Testis (tissue), 3 donors: Measurements from ENCODE around the gene CACNA1S. TPM values are rescaled to one million over a fixed set of nuclear protein-coding genes. Genes with fewer than 3 reads are reported as not detected.

Experiments
- DNase-seq: peaks from one replicate; pipeline ENCODE4 v3.0.0-alpha.2; 2019
- H3K27ac ChIP-seq, 2 donors: fragments of 200-600 bp; sonication (generic); one replicate each; pipeline ENCODE4 v1.5.1; 2019
- H3K27me3 ChIP-seq: fragments of 200-600 bp; sonication (generic); one replicate; pipeline ENCODE4 v1.5.1; 2019
- H3K36me3 ChIP-seq: fragments of 200-600 bp; sonication (generic); one replicate; pipeline ENCODE4 v1.5.1; 2017; ENCODE audit warnings: low read depth; ENCODE audit errors: missing control alignments
- H3K4me1 ChIP-seq: fragments of 200-600 bp; sonication (generic); one replicate; pipeline ENCODE4 v1.5.1; 2019
- H3K4me3 ChIP-seq, 2 donors: fragments of 200-600 bp; sonication (generic); one replicate each; pipeline ENCODE4 v1.5.1; 2017 to 2019
- H3K9me3 ChIP-seq: fragments of 200-600 bp; sonication (generic); one replicate; pipeline ENCODE4 v1.5.1; 2017
- CTCF ChIP-seq, 3 experiments: fragments of 450-650 bp in 2 of 3; fragments of 200-600 bp in 1 of 3; sonication (generic) in 1 of 3; IDR thresholded peaks; one replicate each; pipeline ENCODE4 v1.5.1; 2016 to 2019; ENCODE audit warnings: antibody characterized with exemption in 3 of 3, mild to moderate bottlenecking in 2 of 3, moderate library complexity in 1 of 3
- POLR2A ChIP-seq: fragments of 450-650 bp; IDR thresholded peaks from one replicate; pipeline ENCODE4 v1.6.1; 2017; ENCODE audit warnings: antibody characterized with exemption, mild to moderate bottlenecking, moderate library complexity
- WGBS, 2 donors: methylation state at CpG; one replicate each; pipeline ENCODE4 v1.1.5; 2018; 5-methylcytosine and 5-hydroxymethylcytosine counted together
- intact Hi-C: fragments of 100-400 bp; cut with DNase I; formaldehyde crosslinking; loops from one replicate; pipeline ENCODE4 v1.15.1; 2023; ENCODE audit warnings: low total_unique reads
- polyA plus RNA-seq: library from polyadenylated mRNA; stranded (reverse); fragments of 350-450 nt; fragmentation: Illumina TruSeq; extraction: RNeasy Lipid Tissue Mini Kit (QIAGEN cat#74804); gene quantifications from one replicate; pipeline ENCODE4 v1.2.3, GENCODE V29; 2014; ENCODE audit warnings: low read depth, low replicate concordance; ENCODE audit not compliant: insufficient read depth
- total RNA-seq, 2 donors: library from RNA; depleted of rRNA; stranded (reverse); fragments of >200 nt; gene quantifications; one replicate each; pipeline ENCODE4 v1.2.3, GENCODE V29; 2016

Gene CACNA1S
- total and polyA plus RNA-seq, 3 donors from 2014 or later = 0.08 to 0.87 (median 0.12) TPM

- peak overlapping the region; percentile 56 to 69 for H3K4me3 ChIP-seq
- no peaks in the 10 kb centered on the region for H3K27me3 ChIP-seq
- peaks cover 8% of the 10 kb centered on the region for H3K4me1 ChIP-seq
- no peaks in the 10 kb centered on the region for H3K9me3 ChIP-seq
- no peaks in the 10 kb centered on the region for H3K36me3 ChIP-seq
- no peak for DNase-seq
- intact Hi-C loops = loop anchor here (10.0 kb wide), 1 partner anchor 141 kb away; no protein-coding TSS in a partner anchor
- 68 to 71% methylated on average over 20 to 25 of the region's 25 CpGs for WGBS, 2 donors
- TF ChIP-seq CTCF (IDR thresholded peaks at IDR 0.05) = no peak
- TF ChIP-seq POLR2A = no peak
- no peak overlapping the region for H3K27ac ChIP-seq
These were observed 3.2 kb upstream of the CACNA1S start for GRCh38 chr1:201115390-201115937.

- no peak overlapping the region for H3K27ac ChIP-seq
- peak overlapping the region; percentile 56 to 69 for H3K4me3 ChIP-seq
- 2% methylated on average over 73 of the region's 88 CpGs; no CpG with 5 or more reads in 1 of the 2 donors for WGBS, 2 donors
- peak; percentile 95 for DNase-seq
- no peaks in the 10 kb centered on the region for H3K36me3 ChIP-seq
- intact Hi-C loops = loop anchor here (10.0 kb wide), 1 partner anchor 140 kb away; no protein-coding TSS in a partner anchor
- H3K4me1 ChIP-seq = peaks cover 3% of the 10 kb centered on the region
- H3K27me3 ChIP-seq = no peaks in the 10 kb centered on the region
- H3K9me3 ChIP-seq = no peaks in the 10 kb centered on the region
- TF ChIP-seq CTCF (IDR thresholded peaks at IDR 0.05) (peak; percentile 73 to 80 (median 80)), POLR2A (no peak)
These were observed 2.3 kb upstream of the CACNA1S start for GRCh38 chr1:201114245-201115131.

GRCh38 chr1:201113451-201114244 lies 1.4 kb upstream of the CACNA1S start:
- intact Hi-C loops = loop anchor here (10.0 kb wide), 1 partner anchor 139 kb away; no protein-coding TSS in a partner anchor
- 36 to 71% methylated on average over 10 to 17 of the region's 17 CpGs for WGBS, 2 donors
- H3K9me3 ChIP-seq = no peaks in the 10 kb centered on the region
- no peak for TF ChIP-seq CTCF (IDR thresholded peaks at IDR 0.05)
- no peak for TF ChIP-seq POLR2A
- H3K27ac ChIP-seq = no peak overlapping the region
- H3K4me3 ChIP-seq = peak overlapping the region; percentile 56 to 69
- H3K4me1 ChIP-seq = no peaks in the 10 kb centered on the region
- H3K36me3 ChIP-seq = no peaks in the 10 kb centered on the region
- DNase-seq = no peak
- H3K27me3 ChIP-seq = no peaks in the 10 kb centered on the region

GRCh38 chr1:201112926-201113325 lies 700 bp upstream of the CACNA1S start:
- intact Hi-C loops = loop anchor here (10.0 kb wide), 1 partner anchor 138 kb away; no protein-coding TSS in a partner anchor
- H3K27ac ChIP-seq = no peak overlapping the region
- WGBS, 2 donors = 91% methylated on average over 3 of the region's 3 CpGs
- no peak overlapping the region for H3K4me3 ChIP-seq
- no peaks in the 10 kb centered on the region for H3K4me1 ChIP-seq
- DNase-seq = no peak
- no peaks in the 10 kb centered on the region for H3K36me3 ChIP-seq
- TF ChIP-seq POLR2A = no peak
- no peak for TF ChIP-seq CTCF (IDR thresholded peaks at IDR 0.05)
- H3K27me3 ChIP-seq = no peaks in the 10 kb centered on the region
- no peaks in the 10 kb centered on the region for H3K9me3 ChIP-seq
